Measurements from ENCODE around the gene ECHS1. TPM values are rescaled to one million over a fixed set of nuclear protein-coding genes. Genes with fewer than 3 reads are reported as not detected.
A peak's percentile ranks its signal among the peaks of the same experiment; 100 is the strongest.

Gene ECHS1
- total and polyA plus RNA-seq, 9 of the 15 experiments (the other 6 are each of a cell fraction or from before 2014, with no cell fraction given): 16.6 to 100 (median 68.1) TPM

GRCh38 chr10:133349160-133349568, 24.0 kb downstream of the ECHS1 start:
- intact Hi-C loops (cut with micrococcal nuclease): no loop called here
- in situ Hi-C loops (cut with MboI): no loop called here
- CTCF ChIA-PET (ENCODE audit: low intra/inter-chr PET ratio): no interaction called here
- FAIRE-seq: no peak
- Histone ChIP-seq H3K9me3 (replicated peaks; ENCODE audit: control insufficient read depth, insufficient read depth, low read depth, low read length) (no peaks in the 10 kb centered on the region), H3K27ac (ENCODE audit: extremely low read depth, low read depth, low read length) (no peak overlapping the region), H3K9ac (ENCODE audit: insufficient read depth in 1 of 2, low read depth in 2 of 2, low read length in 2 of 2) (0 out of 4 replicates have a peak overlapping the region, but pooled peaks of 1 of the 2 experiments have one; percentile 17), H4K20me1 (replicated peaks; ENCODE audit: control insufficient read depth, insufficient read depth, low read length) (no peaks in the 10 kb centered on the region), H3K79me2 (ENCODE audit: control insufficient read depth, insufficient read depth, low read length) (no peaks in the 10 kb centered on the region), H3K4me1 (replicated peaks in 1 of 2; ENCODE audit: control insufficient read depth in 2 of 2, insufficient read depth in 2 of 2, low read length in 2 of 2) (peaks cover 0 to 47% of the 10 kb centered on the region in 2 experiments; a peak in 2 of 5 replicates), H3K4me3 (no peak overlapping the region), H3K9me1 (ENCODE audit: control insufficient read depth, insufficient read depth, low read length) (no peaks in the 10 kb centered on the region), H3K36me3 (ENCODE audit: control insufficient read depth, insufficient read depth, low read length) (no peaks in the 10 kb centered on the region), H3K4me2 (ENCODE audit: insufficient read depth, low read length) (no peak overlapping the region), H2AFZ (ENCODE audit: low read depth, low read length) (no peak overlapping the region), H3K27me3 (ENCODE audit: control insufficient read depth in 2 of 2, insufficient read depth in 2 of 2, low read length in 2 of 2) (no peaks in the 10 kb centered on the region; a peak in 1 of 5 replicates)
- BruUV-seq (replicated peaks): no TSS peak
- POLR2A ChIA-PET: no interaction called here
- no peak for DNase-seq (ENCODE audit: extremely low read depth in 1 of 4, low spot score in 3 of 4)
- ATAC-seq: no peak
- WGBS (ENCODE audit: insufficient coverage, low coverage, missing lambda C conversion rate): 34% methylated on average over 7 of the region's 8 CpGs
- TF ChIP-seq HBP1 (CRISPR knock-in tag; IDR thresholded peaks at IDR 0.05) (peak; percentile 30; the same call in 1 of the 2 replicates), TARDBP (IDR thresholded peaks at IDR 0.05) (peak; percentile 81), THRB (CRISPR knock-in tag; conservative IDR thresholded peaks at IDR 0.05) (peak; percentile 63; the same call in 1 of the 2 replicates), POLR2A (conservative IDR thresholded peaks at IDR 0.05) (peak; percentile 70), BRD9 (IDR thresholded peaks at IDR 0.05; ENCODE audit: low read depth, partially characterized antibody) (no peak), CBX8 (IDR thresholded peaks at IDR 0.05; ENCODE audit: borderline replicate concordance, extremely low read depth, low read depth, low read length, poor library complexity, severe bottlenecking) (no peak), CBFA2T3 (IDR thresholded peaks at IDR 0.05) (no peak), ZBTB26 (CRISPR knock-in tag; IDR thresholded peaks at IDR 0.05) (peak; percentile 80), OTX1 (CRISPR knock-in tag; IDR thresholded peaks at IDR 0.05) (peak; percentile 47; the same call in 1 of the 2 replicates), SUPT5H (IDR thresholded peaks at IDR 0.05) (peak; percentile 78), NCOA2 (IDR thresholded peaks at IDR 0.05; ENCODE audit: partially characterized antibody in 2 of 2) (no peak), DNMT1 (IDR thresholded peaks at IDR 0.05) (no peak), POLR2AphosphoS2 (IDR thresholded peaks at IDR 0.05; ENCODE audit: low read length) (peak; percentile 58; the same call in 1 of the 2 replicates), KLF1 (tag; IDR thresholded peaks at IDR 0.05) (no peak), HMBOX1 (IDR thresholded peaks at IDR 0.05) (no peak), NKRF (IDR thresholded peaks at IDR 0.05; ENCODE audit: borderline replicate concordance) (no peak), SETDB1 (IDR thresholded peaks at IDR 0.05; ENCODE audit: low read length) (no peak)
